MCF 10A (cell line): ENCODE results near the gene C1orf141. TPM values are rescaled to one million over a fixed set of nuclear protein-coding genes. Genes with fewer than 3 reads are reported as not detected.

Experiments used
- BruUV-seq: library from RNA; stranded (reverse); fragments of 400-500 nt; replicated peaks from 2 replicates; lab custom pipeline; 2021; lab: Mats Ljungman, UMichigan
- CTCF ChIA-PET: fragments of 300-600 bp; sonication (Branson Sonifier 250); formaldehyde crosslinking; extraction: SDS; loops from one replicate; lab custom pipeline; 2021; ENCODE audit warnings: antibody characterized with exemption, inconsistent platforms; lab: Yijun Ruan, JAX
- POLR2A ChIA-PET: fragments of 300-600, 350-650 bp; sonication (Branson Sonifier 250); formaldehyde crosslinking; extraction: SDS; loops from one replicate; lab custom pipeline; 2020; ENCODE audit warnings: antibody characterized with exemption, inconsistent platforms; lab: Yijun Ruan, JAX
- DNase-seq: peaks from one replicate; pipeline ENCODE4 v3.0.0-alpha.2; 2018; ENCODE audit not compliant: unreplicated experiment
- H3K27ac Mint-ChIP-seq: one replicate; pipeline ENCODE4 v1.8.0; 2022; ENCODE audit warnings: mild to moderate bottlenecking, low read depth, mixed read lengths; ENCODE audit not compliant: unreplicated experiment
- H3K27me3 Mint-ChIP-seq: one replicate; pipeline ENCODE4 v1.8.0; 2022; ENCODE audit warnings: mixed read lengths; ENCODE audit not compliant: insufficient read depth, unreplicated experiment
- H3K36me3 Mint-ChIP-seq: one replicate; pipeline ENCODE4 v1.8.0; 2022; ENCODE audit warnings: mild to moderate bottlenecking, moderate library complexity, mixed read lengths; ENCODE audit not compliant: insufficient read depth, unreplicated experiment
- H3K4me1 Mint-ChIP-seq: one replicate; pipeline ENCODE4 v1.8.0; 2022; ENCODE audit warnings: mixed read lengths; ENCODE audit not compliant: insufficient read depth, unreplicated experiment
- H3K4me3 Mint-ChIP-seq: one replicate; pipeline ENCODE4 v1.8.0; 2022; ENCODE audit warnings: mild to moderate bottlenecking, moderate library complexity, mixed read lengths; ENCODE audit not compliant: unreplicated experiment
- H3K9me3 Mint-ChIP-seq: one replicate; pipeline ENCODE4 v1.8.0; 2022; ENCODE audit warnings: mixed read lengths; ENCODE audit not compliant: unreplicated experiment
- intact Hi-C: fragments of 100-400 bp; cut with micrococcal nuclease; formaldehyde crosslinking; loops from 2 replicates; pipeline ENCODE4 v1.14.1; 2022
- total RNA-seq: library from RNA; stranded (reverse); gene quantifications from 2 replicates; pipeline ENCODE4 v1.2.3, GENCODE V29; 2022
- TF ChIP-seq, protein P1 (sequence below): fragments of 200-600 bp; IDR thresholded peaks from one replicate; pipeline ENCODE4 v1.8.0; 2022; ENCODE audit warnings: antibody characterized with exemption, mild to moderate bottlenecking; ENCODE audit not compliant: unreplicated experiment

The C1orf141 gene
- total RNA-seq, 1 experiment from 2014 or later = not detected

DNA sequence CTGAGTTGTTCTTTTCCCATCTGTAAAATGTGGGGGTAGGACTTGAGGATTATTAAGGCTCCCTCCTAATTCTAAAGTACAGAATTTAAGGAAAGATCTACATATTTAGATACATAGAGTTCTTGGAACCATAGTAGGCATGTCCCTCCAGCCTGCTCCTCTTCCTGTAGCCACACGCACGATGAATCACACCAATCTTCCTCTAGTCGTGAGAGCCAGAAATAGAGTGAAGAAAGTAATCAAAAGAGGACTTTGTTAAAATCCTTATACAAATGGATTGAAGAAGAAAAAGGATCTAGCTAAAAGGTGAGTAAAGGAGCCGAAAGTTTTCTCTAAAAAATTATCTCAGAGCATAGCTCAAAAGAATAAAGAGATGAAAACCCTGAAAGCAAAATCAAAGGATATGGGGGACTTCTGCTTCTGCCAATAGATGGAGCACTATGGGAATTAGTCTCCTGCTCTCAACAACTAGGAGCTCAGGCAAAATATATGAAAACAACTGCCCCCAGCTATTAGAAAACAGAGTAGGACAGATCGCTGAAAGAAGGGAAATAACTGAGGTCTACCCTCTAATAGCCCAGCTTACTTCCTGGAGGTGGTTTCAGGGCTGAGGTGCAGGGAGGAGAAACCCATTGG is 8.5 kb downstream of the C1orf141 start:
- POLR2A ChIA-PET = interaction anchor here (0.5 to 1.4 kb wide), 5 partner anchors 21 to 74 kb away, joined by 3 to 5 read pairs (median 3); partner anchors contain the start of gene SLC35D1

DNA sequence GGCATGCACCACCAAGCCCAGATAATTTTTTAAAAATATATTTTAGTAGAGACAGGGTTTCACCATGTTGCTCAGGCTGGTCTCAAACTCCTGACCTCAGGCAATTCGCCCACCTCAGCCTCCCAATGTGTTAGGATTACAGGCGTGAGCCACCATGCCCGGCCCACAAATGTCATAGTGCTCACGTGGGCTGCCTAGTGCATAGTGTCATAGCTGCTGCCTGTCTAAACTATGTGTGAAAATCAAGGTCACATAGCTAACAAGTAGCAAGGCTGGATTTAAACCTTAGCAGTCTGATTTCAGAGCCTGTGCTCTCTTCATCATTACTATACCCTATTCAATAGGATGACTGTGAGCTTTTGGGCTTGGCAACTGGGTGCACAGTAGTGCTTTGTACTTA is 10.3 kb downstream of the C1orf141 start:
- ChIA-PET POLR2A (interaction anchor here (1.0 to 1.5 kb wide), 3 partner anchors 19 to 73 kb away, joined by 3 to 4 read pairs (median 4); partner anchors contain the start of gene SLC35D1), CTCF (interaction anchor here (0.6 to 7.1 kb wide), 4 partner anchors 11 to 993 kb away, joined by 3 to 65 read pairs (median 4); partner anchors contain the start of gene C1orf141)
- no peaks in the 10 kb centered on the region for H3K27me3 Mint-ChIP-seq
- TF ChIP-seq, protein P1, sequence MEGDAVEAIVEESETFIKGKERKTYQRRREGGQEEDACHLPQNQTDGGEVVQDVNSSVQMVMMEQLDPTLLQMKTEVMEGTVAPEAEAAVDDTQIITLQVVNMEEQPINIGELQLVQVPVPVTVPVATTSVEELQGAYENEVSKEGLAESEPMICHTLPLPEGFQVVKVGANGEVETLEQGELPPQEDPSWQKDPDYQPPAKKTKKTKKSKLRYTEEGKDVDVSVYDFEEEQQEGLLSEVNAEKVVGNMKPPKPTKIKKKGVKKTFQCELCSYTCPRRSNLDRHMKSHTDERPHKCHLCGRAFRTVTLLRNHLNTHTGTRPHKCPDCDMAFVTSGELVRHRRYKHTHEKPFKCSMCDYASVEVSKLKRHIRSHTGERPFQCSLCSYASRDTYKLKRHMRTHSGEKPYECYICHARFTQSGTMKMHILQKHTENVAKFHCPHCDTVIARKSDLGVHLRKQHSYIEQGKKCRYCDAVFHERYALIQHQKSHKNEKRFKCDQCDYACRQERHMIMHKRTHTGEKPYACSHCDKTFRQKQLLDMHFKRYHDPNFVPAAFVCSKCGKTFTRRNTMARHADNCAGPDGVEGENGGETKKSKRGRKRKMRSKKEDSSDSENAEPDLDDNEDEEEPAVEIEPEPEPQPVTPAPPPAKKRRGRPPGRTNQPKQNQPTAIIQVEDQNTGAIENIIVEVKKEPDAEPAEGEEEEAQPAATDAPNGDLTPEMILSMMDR = no peak
- peaks cover 7% of the 10 kb centered on the region for H3K4me1 Mint-ChIP-seq
- H3K9me3 Mint-ChIP-seq = no peaks in the 10 kb centered on the region
- no peak for DNase-seq
- no peak overlapping the region for H3K4me3 Mint-ChIP-seq
- intact Hi-C loops = no loop called here
- H3K27ac Mint-ChIP-seq = no peak overlapping the region
- no peaks in the 10 kb centered on the region for H3K36me3 Mint-ChIP-seq
- no TSS peak for BruUV-seq

More for the DNA sequence above, 8.5 kb downstream of the C1orf141 start:
- CTCF ChIA-PET = interaction anchor here (0.5 to 7.1 kb wide), 13 partner anchors 10 to 1963 kb away, joined by 3 to 65 read pairs (median 3); no protein-coding TSS in a partner anchor
- Mint-ChIP-seq H3K4me3 (no peak overlapping the region), H3K36me3 (no peaks in the 10 kb centered on the region), H3K9me3 (no peaks in the 10 kb centered on the region), H3K4me1 (peaks cover 7% of the 10 kb centered on the region), H3K27me3 (no peaks in the 10 kb centered on the region), H3K27ac (peak overlapping the region; percentile 42)
- TF ChIP-seq, protein P1 = no peak
- intact Hi-C loops = no loop called here
- peak; percentile 43 for DNase-seq
- no TSS peak for BruUV-seq

DNA sequence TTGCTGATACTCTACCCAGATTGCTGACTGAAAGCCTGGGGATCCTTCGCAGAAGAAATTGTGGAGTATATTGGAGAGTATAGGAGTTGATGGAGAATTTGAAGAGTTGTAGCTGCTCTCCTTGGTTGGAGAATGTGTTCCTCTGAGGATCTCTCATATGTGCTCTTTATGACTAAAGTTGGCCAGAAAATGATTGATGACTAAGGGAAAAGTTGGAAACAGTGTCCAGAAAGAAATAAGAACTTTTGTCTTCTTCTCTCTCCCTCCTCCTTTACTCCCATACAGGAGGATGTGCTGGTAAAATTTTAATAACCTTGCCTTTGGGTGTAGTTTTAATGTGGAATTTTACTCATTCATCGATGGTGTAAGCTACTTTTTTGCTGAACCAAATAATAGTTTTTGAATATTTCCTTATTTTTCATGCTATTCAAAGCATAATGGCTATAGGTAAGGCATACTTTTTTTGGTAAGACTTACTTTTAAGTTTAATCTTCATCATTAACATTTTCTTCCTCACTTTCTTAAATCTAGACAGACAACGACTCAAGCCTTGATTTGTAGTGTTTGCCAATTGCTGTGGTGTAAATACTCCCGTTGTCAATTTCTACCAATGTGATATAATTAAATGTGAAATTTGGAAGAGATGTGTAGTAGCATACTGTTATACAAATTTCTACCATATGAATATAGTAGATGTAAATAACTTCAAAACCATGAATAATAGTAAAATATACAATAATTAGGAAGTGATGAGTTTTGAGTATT is 13.7 kb downstream of the C1orf141 start:
- Mint-ChIP-seq H3K4me3 (no peak overlapping the region), H3K36me3 (no peaks in the 10 kb centered on the region), H3K27ac (no peak overlapping the region), H3K27me3 (no peaks in the 10 kb centered on the region), H3K9me3 (no peaks in the 10 kb centered on the region), H3K4me1 (peaks cover 7% of the 10 kb centered on the region)
- TF ChIP-seq, protein P1 = no peak
- ChIA-PET POLR2A (no interaction called here), CTCF (interaction anchor here (0.6 to 3.2 kb wide), 4 partner anchors 9 to 91 kb away, joined by 3 to 11 read pairs (median 3); no protein-coding TSS in a partner anchor)
- intact Hi-C loops = no loop called here
- BruUV-seq = no TSS peak
- no peak for DNase-seq

DNA sequence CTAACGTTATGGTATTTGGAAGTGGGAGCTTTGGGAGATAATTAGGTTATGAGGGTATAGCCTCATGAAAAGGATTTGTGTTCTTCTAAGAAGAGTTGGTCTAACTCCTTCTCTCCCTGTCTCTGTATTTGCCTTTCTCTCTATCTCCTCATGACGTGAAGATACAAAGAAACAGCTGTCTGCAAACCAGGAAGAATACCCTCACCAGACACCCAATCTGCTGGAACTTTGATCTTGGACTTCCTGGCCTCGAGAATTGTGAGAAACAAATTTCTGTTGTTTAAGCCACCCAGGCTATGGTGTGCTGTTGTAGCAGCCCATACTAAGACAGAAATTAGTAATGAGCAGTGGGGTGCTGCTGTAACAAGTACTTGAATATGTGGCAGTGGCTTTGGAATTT is 16.1 kb downstream of the C1orf141 start:
- Mint-ChIP-seq H3K4me3 (no peak overlapping the region), H3K27me3 (no peaks in the 10 kb centered on the region), H3K9me3 (no peaks in the 10 kb centered on the region), H3K27ac (no peak overlapping the region), H3K4me1 (peaks cover 5% of the 10 kb centered on the region), H3K36me3 (no peaks in the 10 kb centered on the region)
- DNase-seq = no peak
- TF ChIP-seq, protein P1 = no peak
- CTCF ChIA-PET = interaction anchor here (0.7 to 3.2 kb wide), 2 partner anchors 30 to 95 kb away, joined by 3 to 11 read pairs; no protein-coding TSS in a partner anchor
- BruUV-seq = no TSS peak
- intact Hi-C loops = no loop called here
- POLR2A ChIA-PET = no interaction called here
